IMR-90 (cell line): ENCODE results near the gene MORC1.

Source experiments
- CEBPB ChIP-seq: IDR thresholded peaks from 2 replicates; pipeline ENCODE4 v1.6.1; 2012; ENCODE audit warnings: low read depth, low read length, improper control_type of control experiment
- MAZ ChIP-seq: IDR thresholded peaks from 2 replicates; pipeline ENCODE4 v1.6.1; 2012; ENCODE audit warnings: low read depth, mild to moderate bottlenecking, low read length, improper control_type of control experiment, moderate library complexity, borderline replicate concordance
- POLR2A ChIP-seq: IDR thresholded peaks from 2 replicates; pipeline ENCODE4 v1.6.1; 2012; ENCODE audit warnings: mild to moderate bottlenecking, low read depth, low read length
- RAD21 ChIP-seq: IDR thresholded peaks from 2 replicates; pipeline ENCODE4 v1.6.1; 2012; ENCODE audit warnings: low read length, improper control_type of control experiment
- RFX5 ChIP-seq: IDR thresholded peaks from 2 replicates; pipeline ENCODE4 v1.8.0; 2012; ENCODE audit warnings: low read depth, mild to moderate bottlenecking, low read length, moderate library complexity
- SMC3 ChIP-seq: fragments of 150-350 bp; IDR thresholded peaks from 2 replicates; pipeline ENCODE4 v1.6.1; 2016; ENCODE audit warnings: low read depth, mild to moderate bottlenecking, antibody characterized with exemption, low read length, moderate library complexity
- TF ChIP-seq, protein P1 (sequence below): conservative IDR thresholded peaks from 2 replicates; pipeline ENCODE4 v1.5.1; 2012; ENCODE audit warnings: mild to moderate bottlenecking, low read depth, low read length, improper control_type of control experiment

DNA sequence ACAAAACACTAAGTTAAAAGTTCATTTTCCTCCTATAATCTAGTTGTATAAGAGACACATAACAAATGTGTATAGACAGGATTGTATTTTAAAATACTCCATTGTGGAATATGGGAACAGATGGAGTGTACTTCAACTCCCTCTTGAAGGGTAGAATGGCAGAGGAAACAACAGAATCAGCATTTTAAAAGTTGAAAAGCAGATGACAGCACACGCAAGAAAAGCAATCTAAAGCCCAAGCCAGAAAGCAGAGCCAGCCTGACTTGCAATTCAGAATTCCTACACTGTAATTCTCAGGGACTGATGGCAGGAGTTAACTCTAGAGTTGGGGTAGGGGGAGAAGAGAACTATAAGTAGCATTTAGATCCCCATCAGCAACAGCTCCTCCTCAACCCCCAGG, 22.8 kb downstream of the MORC1 start:
- TF ChIP-seq, protein P1, sequence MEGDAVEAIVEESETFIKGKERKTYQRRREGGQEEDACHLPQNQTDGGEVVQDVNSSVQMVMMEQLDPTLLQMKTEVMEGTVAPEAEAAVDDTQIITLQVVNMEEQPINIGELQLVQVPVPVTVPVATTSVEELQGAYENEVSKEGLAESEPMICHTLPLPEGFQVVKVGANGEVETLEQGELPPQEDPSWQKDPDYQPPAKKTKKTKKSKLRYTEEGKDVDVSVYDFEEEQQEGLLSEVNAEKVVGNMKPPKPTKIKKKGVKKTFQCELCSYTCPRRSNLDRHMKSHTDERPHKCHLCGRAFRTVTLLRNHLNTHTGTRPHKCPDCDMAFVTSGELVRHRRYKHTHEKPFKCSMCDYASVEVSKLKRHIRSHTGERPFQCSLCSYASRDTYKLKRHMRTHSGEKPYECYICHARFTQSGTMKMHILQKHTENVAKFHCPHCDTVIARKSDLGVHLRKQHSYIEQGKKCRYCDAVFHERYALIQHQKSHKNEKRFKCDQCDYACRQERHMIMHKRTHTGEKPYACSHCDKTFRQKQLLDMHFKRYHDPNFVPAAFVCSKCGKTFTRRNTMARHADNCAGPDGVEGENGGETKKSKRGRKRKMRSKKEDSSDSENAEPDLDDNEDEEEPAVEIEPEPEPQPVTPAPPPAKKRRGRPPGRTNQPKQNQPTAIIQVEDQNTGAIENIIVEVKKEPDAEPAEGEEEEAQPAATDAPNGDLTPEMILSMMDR: no peak
- no peak for TF ChIP-seq POLR2A
- no peak for TF ChIP-seq MAZ
- TF ChIP-seq SMC3: no peak
- TF ChIP-seq RAD21: no peak
- no peak for TF ChIP-seq RFX5
- no peak for TF ChIP-seq CEBPB
